GM12872 (cell line): Measurements from ENCODE around the gene NUDT1.

ENCODE experiments used
- TF ChIP-seq, protein P1 (sequence below): IDR thresholded peaks from 3 replicates; pipeline ENCODE4 v1.5.1; 2011; ENCODE audit warnings: low read depth, mild to moderate bottlenecking, low read length, moderate library complexity; ENCODE audit not compliant: insufficient read depth

Gene NUDT1

GRCh38 chr7:2287745-2288144 lies 45.7 kb downstream of the NUDT1 start:
- TF ChIP-seq, protein P1, sequence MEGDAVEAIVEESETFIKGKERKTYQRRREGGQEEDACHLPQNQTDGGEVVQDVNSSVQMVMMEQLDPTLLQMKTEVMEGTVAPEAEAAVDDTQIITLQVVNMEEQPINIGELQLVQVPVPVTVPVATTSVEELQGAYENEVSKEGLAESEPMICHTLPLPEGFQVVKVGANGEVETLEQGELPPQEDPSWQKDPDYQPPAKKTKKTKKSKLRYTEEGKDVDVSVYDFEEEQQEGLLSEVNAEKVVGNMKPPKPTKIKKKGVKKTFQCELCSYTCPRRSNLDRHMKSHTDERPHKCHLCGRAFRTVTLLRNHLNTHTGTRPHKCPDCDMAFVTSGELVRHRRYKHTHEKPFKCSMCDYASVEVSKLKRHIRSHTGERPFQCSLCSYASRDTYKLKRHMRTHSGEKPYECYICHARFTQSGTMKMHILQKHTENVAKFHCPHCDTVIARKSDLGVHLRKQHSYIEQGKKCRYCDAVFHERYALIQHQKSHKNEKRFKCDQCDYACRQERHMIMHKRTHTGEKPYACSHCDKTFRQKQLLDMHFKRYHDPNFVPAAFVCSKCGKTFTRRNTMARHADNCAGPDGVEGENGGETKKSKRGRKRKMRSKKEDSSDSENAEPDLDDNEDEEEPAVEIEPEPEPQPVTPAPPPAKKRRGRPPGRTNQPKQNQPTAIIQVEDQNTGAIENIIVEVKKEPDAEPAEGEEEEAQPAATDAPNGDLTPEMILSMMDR = no peak

- TF ChIP-seq, protein P1 = no peak
These were observed 46.5 kb downstream of the NUDT1 start for GRCh38 chr7:2288503-2288902.

- TF ChIP-seq, protein P1 = no peak
These were observed 47.1 kb downstream of the NUDT1 start for GRCh38 chr7:2289111-2289586.

- TF ChIP-seq, protein P1 = no peak
These were observed 47.6 kb downstream of the NUDT1 start for GRCh38 chr7:2289621-2290020.

GRCh38 chr7:2290877-2291276 lies 48.9 kb downstream of the NUDT1 start:
- TF ChIP-seq, protein P1 = no peak

GRCh38 chr7:2295936-2296620 lies 54.1 kb downstream of the NUDT1 start:
- TF ChIP-seq, protein P1 = no peak

GRCh38 chr7:2296832-2297231 lies 54.8 kb downstream of the NUDT1 start:
- TF ChIP-seq, protein P1 = no peak
